ENCODE data around the gene CDC25B.
A peak's percentile ranks its signal among the peaks of the same experiment; 100 is the strongest.

GRCh38 chr20:3846378-3846739 is 50.2 kb downstream of the CDC25B start:
- TF ChIP-seq POLR2AphosphoS5 (IDR thresholded peaks at IDR 0.05; ENCODE audit: low read length): no peak
- TF ChIP-seq STAT3 (IDR thresholded peaks at IDR 0.05; ENCODE audit: low read depth, low read length): no peak
- no peak for TF ChIP-seq YBX1 (IDR thresholded peaks at IDR 0.05)
- no peak for TF ChIP-seq RAD21 (IDR thresholded peaks at IDR 0.05; ENCODE audit: insufficient read depth, low read depth, low read length)
- no peak for TF ChIP-seq RFX5 (IDR thresholded peaks at IDR 0.05; ENCODE audit: low read depth, low read length)
- no peak for TF ChIP-seq IRF3 (IDR thresholded peaks at IDR 0.05)
- TF ChIP-seq CTCF (IDR thresholded peaks at IDR 0.05 in 2 of 3, conservative IDR thresholded peaks at IDR 0.05 in 1 of 3; ENCODE audit: control insufficient read depth in 2 of 3, extremely low read depth in 1 of 3, insufficient read depth in 1 of 3, low read depth in 3 of 3, low read length in 3 of 3): no peak
- no peak for TF ChIP-seq CBX3 (IDR thresholded peaks at IDR 0.05; ENCODE audit: borderline replicate concordance, low read depth)
- no peak for TF ChIP-seq DPF2 (IDR thresholded peaks at IDR 0.05)
- TF ChIP-seq NFYB (IDR thresholded peaks at IDR 0.05; ENCODE audit: insufficient read depth, low read depth, low read length): no peak
- TF ChIP-seq POLR2A (IDR thresholded peaks at IDR 0.05; ENCODE audit: low read depth, low read length): no peak
- TF ChIP-seq POLR2AphosphoS2 (IDR thresholded peaks at IDR 0.05; ENCODE audit: low read depth, low read length): 0 out of 2 replicates have a peak, but pooled peaks have one; percentile 41
- TF ChIP-seq MXI1 (IDR thresholded peaks at IDR 0.05; ENCODE audit: low read depth, low read length): no peak

All from GM12878 (cell line).